Adrenal gland (tissue), 12 donors: ENCODE data around the gene BCAT1. TPM values are rescaled to one million over a fixed set of nuclear protein-coding genes. Genes with fewer than 3 reads are reported as not detected.

ENCODE experiments used
- DNase-seq, 7 donors: peaks; one replicate each; pipeline ENCODE4 v3.0.0-alpha.2; 2019 to 2020
- H3K27ac ChIP-seq, 5 donors: fragments of 200-600 bp; sonication (generic) in 4 of 5; 1 replicate in 3 of 5; 2 replicates in 2 of 5; pipeline versions ENCODE4 v1.5.1 to v1.8.0; 2016 to 2020; ENCODE audit warnings: mild to moderate bottlenecking in 1 of 5
- H3K27me3 ChIP-seq: fragments of 200-600 bp; 2 replicates; pipeline ENCODE4 v1.8.0; 2021
- H3K36me3 ChIP-seq, 2 donors: fragments of 200-600 bp; replicated peaks in 1 of 2; 1 replicate in 1 of 2; 2 replicates in 1 of 2; pipeline versions ENCODE4 v1.5.1 to v1.8.0; 2018 to 2022
- H3K4me1 ChIP-seq, 2 donors: fragments of 200-600 bp; replicated peaks in 1 of 2; 1 replicate in 1 of 2; 2 replicates in 1 of 2; pipeline versions ENCODE4 v1.5.1 to v1.8.0; 2018 to 2021
- H3K4me3 ChIP-seq, 4 donors: fragments of 200-600 bp; sonication (generic) in 3 of 4; one replicate each; pipeline ENCODE4 v1.5.1; 2016 to 2018
- H3K9me3 ChIP-seq, 3 donors: fragments of 200-600 bp; sonication (generic) in 1 of 3; replicated peaks in 1 of 3; 1 replicate in 2 of 3; 2 replicates in 1 of 3; pipeline versions ENCODE4 v1.5.1 to v1.8.0; 2016 to 2021
- POLR2A ChIP-seq, 2 donors: fragments of 450-650 bp; IDR thresholded peaks; one replicate each; pipeline ENCODE4 v1.6.1; 2017; ENCODE audit warnings: antibody characterized with exemption in 2 of 2, mild to moderate bottlenecking in 2 of 2, moderate library complexity in 1 of 2
- WGBS, 4 donors: extraction: QIAGEN DNeasy Blood & Tissue Kit in 2 of 4; methylation state at CpG; one replicate each; pipeline versions ENCODE4 v1.1.5 to v1.1.7; 2013 to 2017; 5-methylcytosine and 5-hydroxymethylcytosine counted together
- intact Hi-C, 2 donors: fragments of 100-400 bp; cut with DNase I; formaldehyde crosslinking; loops; one replicate each; pipeline versions ENCODE4 v1.14.1 to v1.15.0; 2022 to 2023
- polyA plus RNA-seq, 3 donors: library from polyadenylated mRNA; stranded (reverse); fragments of 200-250 nt in 2 of 3; fragments of 350-450 nt in 1 of 3; fragmentation: Illumina TruSeq in 1 of 3; extraction: RNeasy Lipid Tissue Mini Kit (QIAGEN cat#74804) in 1 of 3; gene quantifications; one replicate each; pipeline ENCODE4 v1.2.3, GENCODE V29; 2013 to 2014
- total RNA-seq, 9 donors: library from RNA; depleted of rRNA in 4 of 9; stranded (reverse); fragments of >200 nt in 4 of 9; fragments of 120-200 nt in 1 of 9; fragmentation: NEBNext Ultra II Directional in 1 of 9; extraction: Animal tissue kit (Norgen Biotek cat#: 25700) in 1 of 9; gene quantifications; one replicate each; pipeline versions ENCODE4 v1.1.0 to v1.2.4, GENCODE V29; 2013 to 2023
- TF ChIP-seq, protein P1 (sequence below), 6 experiments: fragments of 450-650 bp in 4 of 6; fragments of 200-600 bp in 2 of 6; sonication (generic) in 1 of 6; IDR thresholded peaks; 1 replicate in 5 of 6; 2 replicates in 1 of 6; pipeline versions ENCODE4 v1.5.1 to v1.8.0; 2016 to 2021; ENCODE audit warnings: antibody characterized with exemption in 6 of 6, mild to moderate bottlenecking in 2 of 6, moderate library complexity in 1 of 6
- donor health status: healthy with polysubstance abuse.
- donor health status: Bipolar disorder and iron deficiency.
- donor health status: DM: yes; HTN: yes; CAD: no.
- donor health status: DM: no; HTN: no; CAD: no.
- donor health status: DM: no; HTN: no; CAD: no.
- donor health status: DM: yes; HTN: yes; CAD: no.

The BCAT1 gene
- total and polyA plus RNA-seq, 12 donors = 2.1 to 41.5 (median 20.1) TPM

DNA sequence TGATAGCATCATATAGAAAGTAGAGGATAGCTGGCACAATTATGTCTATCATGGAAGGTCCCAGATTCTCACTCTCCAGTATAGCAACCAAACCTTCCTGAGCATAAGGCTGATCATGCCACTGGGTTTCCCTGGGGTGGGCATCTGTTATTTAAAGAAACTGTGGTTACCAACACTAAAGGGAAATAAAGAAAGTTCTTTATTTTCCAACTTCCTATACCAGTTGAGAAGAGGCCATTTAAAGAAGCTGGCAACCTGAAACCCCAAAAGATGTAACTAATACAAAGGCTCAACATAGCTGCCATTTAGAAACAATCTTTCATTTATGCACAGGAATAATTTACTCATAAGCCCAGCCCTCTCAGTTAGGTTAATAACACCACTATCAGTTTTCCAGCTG, 3.1 kb downstream of the BCAT1 start:
- no peak overlapping the region for H3K4me3 ChIP-seq
- H3K27ac ChIP-seq = peak overlapping the region in 3 of 5 donors; percentile 34 to 41 (median 37)
- DNase-seq = no peak
- TF ChIP-seq POLR2A (IDR thresholded peaks at IDR 0.05) = no peak
- TF ChIP-seq, protein P1, sequence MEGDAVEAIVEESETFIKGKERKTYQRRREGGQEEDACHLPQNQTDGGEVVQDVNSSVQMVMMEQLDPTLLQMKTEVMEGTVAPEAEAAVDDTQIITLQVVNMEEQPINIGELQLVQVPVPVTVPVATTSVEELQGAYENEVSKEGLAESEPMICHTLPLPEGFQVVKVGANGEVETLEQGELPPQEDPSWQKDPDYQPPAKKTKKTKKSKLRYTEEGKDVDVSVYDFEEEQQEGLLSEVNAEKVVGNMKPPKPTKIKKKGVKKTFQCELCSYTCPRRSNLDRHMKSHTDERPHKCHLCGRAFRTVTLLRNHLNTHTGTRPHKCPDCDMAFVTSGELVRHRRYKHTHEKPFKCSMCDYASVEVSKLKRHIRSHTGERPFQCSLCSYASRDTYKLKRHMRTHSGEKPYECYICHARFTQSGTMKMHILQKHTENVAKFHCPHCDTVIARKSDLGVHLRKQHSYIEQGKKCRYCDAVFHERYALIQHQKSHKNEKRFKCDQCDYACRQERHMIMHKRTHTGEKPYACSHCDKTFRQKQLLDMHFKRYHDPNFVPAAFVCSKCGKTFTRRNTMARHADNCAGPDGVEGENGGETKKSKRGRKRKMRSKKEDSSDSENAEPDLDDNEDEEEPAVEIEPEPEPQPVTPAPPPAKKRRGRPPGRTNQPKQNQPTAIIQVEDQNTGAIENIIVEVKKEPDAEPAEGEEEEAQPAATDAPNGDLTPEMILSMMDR (IDR thresholded peaks at IDR 0.05) = no peak
- no peaks in the 10 kb centered on the region for H3K27me3 ChIP-seq
- no peaks in the 10 kb centered on the region for H3K9me3 ChIP-seq
- intact Hi-C loops = no loop called here
- peaks cover 0 to 15% of the 10 kb centered on the region in 2 donors for H3K4me1 ChIP-seq
- H3K36me3 ChIP-seq = no peaks in the 10 kb centered on the region

DNA sequence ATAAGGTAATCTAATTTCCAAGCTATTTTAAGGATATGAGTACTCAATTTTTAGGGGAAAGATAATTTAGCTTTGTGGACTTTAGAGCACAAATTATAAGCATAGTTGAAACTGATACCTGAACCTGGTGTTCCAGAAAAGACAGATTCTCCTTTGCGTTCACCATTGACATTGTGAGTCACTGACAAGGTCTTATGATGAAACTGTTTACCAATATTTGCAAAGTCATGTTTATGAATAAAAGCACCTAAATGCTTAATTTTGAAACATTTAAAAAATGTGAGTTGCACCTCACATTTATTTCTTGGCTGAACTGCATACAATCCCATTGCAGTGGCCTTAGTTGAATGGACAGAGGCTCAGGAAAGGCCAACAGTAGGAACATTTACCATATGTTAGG, 3.9 kb downstream of the BCAT1 start:
- H3K27me3 ChIP-seq = no peaks in the 10 kb centered on the region
- DNase-seq = no peak
- H3K36me3 ChIP-seq = no peaks in the 10 kb centered on the region
- peak overlapping the region in 1 of 5 donors; percentile 36 for H3K27ac ChIP-seq
- intact Hi-C loops = no loop called here
- H3K9me3 ChIP-seq = no peaks in the 10 kb centered on the region
- H3K4me3 ChIP-seq = no peak overlapping the region
- WGBS, 4 donors = 59 to 78% (median 66%) methylated on average over 1 of the region's 1 CpG
- peaks cover 0 to 15% of the 10 kb centered on the region in 2 donors for H3K4me1 ChIP-seq
- TF ChIP-seq POLR2A (IDR thresholded peaks at IDR 0.05) = no peak
- TF ChIP-seq, protein P1 (IDR thresholded peaks at IDR 0.05) = no peak

DNA sequence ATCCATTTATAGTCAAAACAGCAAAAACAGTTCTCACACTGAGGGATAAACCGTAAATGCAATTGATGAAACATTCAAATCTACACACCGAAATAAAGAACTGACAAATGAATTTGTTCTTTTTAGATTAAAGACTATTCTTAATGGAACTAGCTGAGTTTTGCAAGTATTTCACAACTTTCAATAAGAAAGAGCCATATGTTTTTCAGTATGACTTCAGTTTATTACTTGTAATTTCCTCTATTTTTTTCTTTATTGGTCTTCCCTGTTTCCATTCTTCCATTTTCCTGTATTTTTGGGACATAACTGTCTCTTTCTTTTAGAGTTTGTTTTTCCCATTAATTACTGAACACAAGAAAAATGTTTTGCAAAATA, 4.3 kb downstream of the BCAT1 start:
- Histone ChIP-seq H3K36me3 (no peaks in the 10 kb centered on the region), H3K9me3 (no peaks in the 10 kb centered on the region), H3K27ac (peak overlapping the region in 1 of 5 donors; percentile 36), H3K4me3 (no peak overlapping the region), H3K4me1 (peaks cover 0 to 15% of the 10 kb centered on the region in 2 donors), H3K27me3 (no peaks in the 10 kb centered on the region)
- TF ChIP-seq, protein P1 (IDR thresholded peaks at IDR 0.05) = no peak
- TF ChIP-seq POLR2A (IDR thresholded peaks at IDR 0.05) = no peak
- no peak for DNase-seq
- WGBS, 4 donors = 85 to 97% (median 91%) methylated on average over 2 of the region's 2 CpGs
- intact Hi-C loops = no loop called here

DNA sequence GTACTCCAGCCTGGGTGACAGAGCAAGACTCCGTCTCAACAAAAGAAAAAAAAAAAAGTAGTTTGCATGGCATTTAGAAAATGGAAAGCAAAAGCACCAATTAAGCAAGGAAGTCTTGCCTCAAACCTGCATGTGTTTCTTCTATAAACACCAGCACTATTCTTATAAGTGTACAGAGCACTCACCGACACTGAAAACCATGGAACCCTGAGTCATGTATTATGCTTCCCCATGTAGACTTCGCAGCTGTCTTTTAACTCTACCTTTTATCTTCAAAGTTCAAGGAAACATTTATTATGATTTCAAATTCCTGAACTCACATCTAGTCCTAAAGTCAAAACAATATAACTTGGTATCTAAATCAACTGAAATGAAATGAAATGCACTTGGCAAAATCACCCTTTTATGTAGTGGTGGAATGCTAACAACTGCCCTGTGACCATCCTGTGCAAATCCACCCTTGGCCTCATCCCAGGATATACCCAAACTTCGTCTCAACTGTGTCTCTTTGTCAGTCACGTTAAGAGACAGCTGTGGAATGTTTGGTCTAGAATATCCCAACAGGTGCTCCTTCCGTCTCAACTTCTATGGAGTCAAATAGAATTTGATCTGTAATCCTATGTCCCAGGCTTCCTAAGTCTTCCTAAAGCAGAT, 4.8 kb downstream of the BCAT1 start:
- H3K4me1 ChIP-seq = peaks cover 0 to 15% of the 10 kb centered on the region in 2 donors
- H3K27me3 ChIP-seq = no peaks in the 10 kb centered on the region
- 50 to 60% (median 52%) methylated on average over 6 of the region's 6 CpGs for WGBS, 4 donors
- no peak for DNase-seq
- H3K9me3 ChIP-seq = no peaks in the 10 kb centered on the region
- no peaks in the 10 kb centered on the region for H3K36me3 ChIP-seq
- H3K27ac ChIP-seq = peak overlapping the region in 1 of 5 donors; percentile 24
- intact Hi-C loops = no loop called here
- H3K4me3 ChIP-seq = no peak overlapping the region
- TF ChIP-seq POLR2A (IDR thresholded peaks at IDR 0.05) = no peak
- TF ChIP-seq, protein P1 (IDR thresholded peaks at IDR 0.05) = no peak
